Endodermal cell (in vitro differentiated cells): ENCODE results near the gene MTUS2. TPM values are rescaled to one million over a fixed set of nuclear protein-coding genes. Genes with fewer than 3 reads are reported as not detected.

Experiments used
- DNase-seq: peaks from one replicate; pipeline ENCODE4 v3.0.0-alpha.2; 2017
- H3K27ac ChIP-seq: 2 replicates; pipeline ENCODE4 v1.5.1; 2013; ENCODE audit warnings: mild to moderate bottlenecking, low read depth, low read length, moderate library complexity
- H3K27me3 ChIP-seq: 2 replicates; pipeline ENCODE4 v1.6.1; 2013; ENCODE audit warnings: mild to moderate bottlenecking, low read length, moderate library complexity; ENCODE audit not compliant: insufficient read depth, control insufficient read depth, poor library complexity, severe bottlenecking
- H3K36me3 ChIP-seq: 2 replicates; pipeline ENCODE4 v1.7.0; 2013; ENCODE audit warnings: mild to moderate bottlenecking, low read length, moderate library complexity; ENCODE audit not compliant: control insufficient read depth, insufficient read depth
- H3K4me1 ChIP-seq: one replicate; pipeline ENCODE4 v1.7.0; 2013; ENCODE audit warnings: low read length; ENCODE audit not compliant: control insufficient read depth, insufficient read depth
- H3K4me3 ChIP-seq: 2 replicates; pipeline ENCODE4 v1.5.1; 2013; ENCODE audit warnings: mild to moderate bottlenecking, low read length, moderate library complexity
- H3K9ac ChIP-seq: 2 replicates; pipeline ENCODE4 v1.6.1; 2013; ENCODE audit warnings: mild to moderate bottlenecking, low read length, moderate library complexity; ENCODE audit not compliant: poor library complexity, severe bottlenecking; ENCODE audit errors: extremely low read depth
- H3K9me3 ChIP-seq: 2 replicates; pipeline ENCODE4 v1.6.1; 2013; ENCODE audit warnings: mild to moderate bottlenecking, low read length, moderate library complexity; ENCODE audit not compliant: control insufficient read depth
- H3K27ac Mint-ChIP-seq: 2 replicates; pipeline ENCODE4 v1.8.0; 2020; ENCODE audit warnings: mixed read lengths
- H3K27me3 Mint-ChIP-seq: 2 replicates; pipeline ENCODE4 v1.8.0; 2021; ENCODE audit warnings: mild to moderate bottlenecking, mixed read lengths; ENCODE audit not compliant: insufficient read depth
- H3K36me3 Mint-ChIP-seq: 2 replicates; pipeline ENCODE4 v1.8.0; 2020; ENCODE audit warnings: low read depth, mixed read lengths
- H3K4me1 Mint-ChIP-seq: 2 replicates; pipeline ENCODE4 v1.8.0; 2020; ENCODE audit warnings: mixed read lengths
- H3K4me3 Mint-ChIP-seq: 2 replicates; pipeline ENCODE4 v1.8.0; 2020; ENCODE audit warnings: mild to moderate bottlenecking, moderate library complexity, mixed read lengths
- H3K9me3 Mint-ChIP-seq: 2 replicates; pipeline ENCODE4 v1.8.0; 2020; ENCODE audit warnings: mild to moderate bottlenecking, mixed read lengths
- WGBS, 2 experiments: methylation state at CpG; one replicate each; pipeline versions ENCODE4 v1.1.5 to v1.1.7; 2013; ENCODE audit warnings: missing lambda C conversion rate in 2 of 2, mixed read lengths in 1 of 2; ENCODE audit not compliant: insufficient coverage in 1 of 2, insufficient read length in 1 of 2; 5-methylcytosine and 5-hydroxymethylcytosine counted together
- total RNA-seq, 2 donors: library from RNA; stranded (reverse); fragmentation: NEBNext Ultra II Directional in 1 of 2; extraction: Animal tissue kit (Norgen Biotek cat#: 25700) in 1 of 2; gene quantifications; 2 replicates in 1 of 2; 3 replicates in 1 of 2; pipeline ENCODE4 v1.2.1, GENCODE V29; 2021
- TF ChIP-seq, protein P1 (sequence below): fragments of 200-600 bp; sonication (generic); conservative IDR thresholded peaks from 2 replicates; pipeline ENCODE4 v1.5.0; 2021; ENCODE audit warnings: antibody characterized with exemption, mild to moderate bottlenecking

The MTUS2 gene
- total RNA-seq, 2 donors from 2014 or later, result 1.2 to 1.3 TPM

DNA sequence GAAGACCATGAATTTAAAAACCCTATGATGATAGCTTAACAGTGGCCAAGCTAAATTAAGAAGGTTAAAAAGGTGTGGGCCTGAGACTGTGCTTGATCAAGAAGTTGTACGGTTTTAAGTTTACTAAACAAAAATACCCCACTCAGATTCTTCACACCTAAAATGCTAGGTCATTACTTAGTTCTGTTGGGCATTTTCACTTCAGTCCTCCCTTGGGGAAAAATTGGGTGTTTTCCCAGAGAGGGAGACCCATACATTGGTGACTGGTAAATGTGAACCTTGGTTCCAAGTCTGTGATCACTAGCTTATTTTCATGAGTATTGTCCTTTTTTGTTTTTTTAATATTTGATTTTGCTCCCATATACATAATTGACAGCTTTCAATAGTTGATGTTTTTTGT is 44.4 kb downstream of the MTUS2 start:
- TF ChIP-seq, protein P1, sequence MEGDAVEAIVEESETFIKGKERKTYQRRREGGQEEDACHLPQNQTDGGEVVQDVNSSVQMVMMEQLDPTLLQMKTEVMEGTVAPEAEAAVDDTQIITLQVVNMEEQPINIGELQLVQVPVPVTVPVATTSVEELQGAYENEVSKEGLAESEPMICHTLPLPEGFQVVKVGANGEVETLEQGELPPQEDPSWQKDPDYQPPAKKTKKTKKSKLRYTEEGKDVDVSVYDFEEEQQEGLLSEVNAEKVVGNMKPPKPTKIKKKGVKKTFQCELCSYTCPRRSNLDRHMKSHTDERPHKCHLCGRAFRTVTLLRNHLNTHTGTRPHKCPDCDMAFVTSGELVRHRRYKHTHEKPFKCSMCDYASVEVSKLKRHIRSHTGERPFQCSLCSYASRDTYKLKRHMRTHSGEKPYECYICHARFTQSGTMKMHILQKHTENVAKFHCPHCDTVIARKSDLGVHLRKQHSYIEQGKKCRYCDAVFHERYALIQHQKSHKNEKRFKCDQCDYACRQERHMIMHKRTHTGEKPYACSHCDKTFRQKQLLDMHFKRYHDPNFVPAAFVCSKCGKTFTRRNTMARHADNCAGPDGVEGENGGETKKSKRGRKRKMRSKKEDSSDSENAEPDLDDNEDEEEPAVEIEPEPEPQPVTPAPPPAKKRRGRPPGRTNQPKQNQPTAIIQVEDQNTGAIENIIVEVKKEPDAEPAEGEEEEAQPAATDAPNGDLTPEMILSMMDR, result no peak
- Histone ChIP-seq H3K4me1 (no peaks in the 10 kb centered on the region), H3K27ac (no peak overlapping the region), H3K27me3 (no peaks in the 10 kb centered on the region), H3K9ac (no peak overlapping the region), H3K36me3 (no peaks in the 10 kb centered on the region), H3K4me3 (no peak overlapping the region), H3K9me3 (peaks cover 21% of the 10 kb centered on the region)
- H3K4me1 Mint-ChIP-seq, result no peaks in the 10 kb centered on the region
- no peak overlapping the region for H3K27ac Mint-ChIP-seq
- H3K36me3 Mint-ChIP-seq, result no peaks in the 10 kb centered on the region
- no CpG with 5 or more reads among the region's 1 CpG for WGBS, 2 experiments
- peaks cover 2% of the 10 kb centered on the region for H3K27me3 Mint-ChIP-seq
- no peak for DNase-seq
- no peak overlapping the region for H3K4me3 Mint-ChIP-seq
- no peaks in the 10 kb centered on the region for H3K9me3 Mint-ChIP-seq

DNA sequence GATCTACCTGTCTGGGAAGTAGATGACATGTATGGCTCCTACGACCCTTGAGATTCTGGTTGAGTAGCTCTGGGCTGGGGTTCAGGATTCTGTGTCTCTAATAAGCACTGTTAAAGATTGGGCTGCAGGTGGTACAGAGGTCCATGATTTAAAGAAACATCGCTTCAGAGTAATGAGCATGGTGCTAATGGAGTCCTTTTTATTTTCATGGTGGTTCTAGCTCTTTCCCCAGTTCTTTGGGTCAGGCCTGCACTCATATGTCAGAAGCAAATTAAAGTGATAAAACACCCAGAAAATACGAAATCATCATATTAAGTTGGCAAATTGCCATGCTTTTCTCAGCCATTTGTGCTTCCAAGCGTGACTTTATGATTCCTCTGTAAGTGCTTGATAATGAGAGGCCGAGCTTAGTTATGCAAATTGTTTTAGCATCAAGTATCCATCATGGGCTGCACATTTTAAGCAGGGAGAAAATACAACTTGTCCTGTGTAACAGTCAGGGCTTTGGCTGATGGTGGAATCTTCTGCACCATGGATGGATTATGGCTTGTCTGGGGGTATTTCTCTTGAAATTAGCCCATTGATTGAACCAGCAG is 45.1 kb downstream of the MTUS2 start:
- Histone ChIP-seq H3K9me3 (peaks cover 28% of the 10 kb centered on the region), H3K27me3 (no peaks in the 10 kb centered on the region), H3K36me3 (no peaks in the 10 kb centered on the region), H3K27ac (no peak overlapping the region), H3K9ac (no peak overlapping the region), H3K4me1 (no peaks in the 10 kb centered on the region), H3K4me3 (no peak overlapping the region)
- H3K36me3 Mint-ChIP-seq, result no peaks in the 10 kb centered on the region
- H3K4me1 Mint-ChIP-seq, result no peaks in the 10 kb centered on the region
- TF ChIP-seq, protein P1, result no peak
- no peak for DNase-seq
- peaks cover 2% of the 10 kb centered on the region for H3K27me3 Mint-ChIP-seq
- 70 to 79% methylated on average over 4 to 5 of the region's 5 CpGs for WGBS, 2 experiments
- H3K27ac Mint-ChIP-seq, result no peak overlapping the region
- no peaks in the 10 kb centered on the region for H3K9me3 Mint-ChIP-seq
- no peak overlapping the region for H3K4me3 Mint-ChIP-seq

DNA sequence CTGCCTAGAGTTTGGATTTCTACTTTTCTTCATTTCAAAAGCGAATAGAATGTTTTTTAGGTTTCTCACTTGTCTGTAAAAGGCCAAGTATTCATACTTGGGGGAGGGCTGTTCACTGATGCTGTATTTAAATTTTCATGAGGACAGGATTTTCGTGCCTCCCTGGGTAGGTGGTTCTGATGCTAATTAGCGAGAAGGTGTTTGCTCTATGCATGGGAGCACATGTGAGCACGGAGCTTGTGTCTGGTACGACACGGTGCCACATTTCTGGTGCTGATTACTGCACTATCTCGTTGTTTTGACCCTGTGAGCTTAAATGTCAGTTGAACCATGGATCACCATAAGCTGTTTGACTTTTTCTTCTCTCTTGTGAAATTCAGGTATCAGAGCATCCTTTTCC is 45.8 kb downstream of the MTUS2 start:
- DNase-seq, result no peak
- peaks cover 30% of the 10 kb centered on the region for H3K9me3 ChIP-seq

More for the DNA sequence above, 45.8 kb downstream of the MTUS2 start:
- H3K27ac ChIP-seq, result no peak overlapping the region
- Mint-ChIP-seq H3K36me3 (no peaks in the 10 kb centered on the region), H3K27ac (no peak overlapping the region), H3K27me3 (peaks cover 2% of the 10 kb centered on the region), H3K4me3 (no peak overlapping the region), H3K4me1 (no peaks in the 10 kb centered on the region), H3K9me3 (no peaks in the 10 kb centered on the region)
- WGBS, 2 experiments, result 65 to 77% methylated on average over 7 of the region's 7 CpGs
- H3K36me3 ChIP-seq, result no peaks in the 10 kb centered on the region
- no peak overlapping the region for H3K9ac ChIP-seq
- TF ChIP-seq, protein P1, result no peak
- no peaks in the 10 kb centered on the region for H3K27me3 ChIP-seq
- H3K4me1 ChIP-seq, result no peaks in the 10 kb centered on the region
- H3K4me3 ChIP-seq, result no peak overlapping the region
